LNCAP (cell line): ENCODE data around the gene HCK.

ENCODE experiments used
- TF ChIP-seq, protein P1 (sequence below): fragments of 450-650 bp; IDR thresholded peaks from 2 replicates; pipeline ENCODE4 v1.5.1; 2017; ENCODE audit warnings: mild to moderate bottlenecking

The HCK gene

DNA sequence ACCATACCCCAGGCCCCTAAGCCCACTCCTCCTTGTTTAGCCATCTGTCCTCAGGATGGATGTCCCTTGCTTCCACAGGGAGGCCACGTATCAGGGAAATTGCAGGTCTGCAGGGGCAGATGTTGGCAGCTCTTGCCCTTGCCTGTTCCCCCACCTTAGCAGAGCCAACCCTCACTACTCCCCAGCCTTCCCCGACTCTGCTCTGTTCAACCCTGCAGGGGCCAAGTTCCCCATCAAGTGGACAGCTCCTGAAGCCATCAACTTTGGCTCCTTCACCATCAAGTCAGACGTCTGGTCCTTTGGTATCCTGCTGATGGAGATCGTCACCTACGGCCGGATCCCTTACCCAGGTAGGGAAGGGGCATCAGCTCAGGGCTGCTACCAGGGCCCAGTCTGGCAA lies 46.7 kb downstream of the HCK start:
- TF ChIP-seq, protein P1, sequence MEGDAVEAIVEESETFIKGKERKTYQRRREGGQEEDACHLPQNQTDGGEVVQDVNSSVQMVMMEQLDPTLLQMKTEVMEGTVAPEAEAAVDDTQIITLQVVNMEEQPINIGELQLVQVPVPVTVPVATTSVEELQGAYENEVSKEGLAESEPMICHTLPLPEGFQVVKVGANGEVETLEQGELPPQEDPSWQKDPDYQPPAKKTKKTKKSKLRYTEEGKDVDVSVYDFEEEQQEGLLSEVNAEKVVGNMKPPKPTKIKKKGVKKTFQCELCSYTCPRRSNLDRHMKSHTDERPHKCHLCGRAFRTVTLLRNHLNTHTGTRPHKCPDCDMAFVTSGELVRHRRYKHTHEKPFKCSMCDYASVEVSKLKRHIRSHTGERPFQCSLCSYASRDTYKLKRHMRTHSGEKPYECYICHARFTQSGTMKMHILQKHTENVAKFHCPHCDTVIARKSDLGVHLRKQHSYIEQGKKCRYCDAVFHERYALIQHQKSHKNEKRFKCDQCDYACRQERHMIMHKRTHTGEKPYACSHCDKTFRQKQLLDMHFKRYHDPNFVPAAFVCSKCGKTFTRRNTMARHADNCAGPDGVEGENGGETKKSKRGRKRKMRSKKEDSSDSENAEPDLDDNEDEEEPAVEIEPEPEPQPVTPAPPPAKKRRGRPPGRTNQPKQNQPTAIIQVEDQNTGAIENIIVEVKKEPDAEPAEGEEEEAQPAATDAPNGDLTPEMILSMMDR, result no peak

DNA sequence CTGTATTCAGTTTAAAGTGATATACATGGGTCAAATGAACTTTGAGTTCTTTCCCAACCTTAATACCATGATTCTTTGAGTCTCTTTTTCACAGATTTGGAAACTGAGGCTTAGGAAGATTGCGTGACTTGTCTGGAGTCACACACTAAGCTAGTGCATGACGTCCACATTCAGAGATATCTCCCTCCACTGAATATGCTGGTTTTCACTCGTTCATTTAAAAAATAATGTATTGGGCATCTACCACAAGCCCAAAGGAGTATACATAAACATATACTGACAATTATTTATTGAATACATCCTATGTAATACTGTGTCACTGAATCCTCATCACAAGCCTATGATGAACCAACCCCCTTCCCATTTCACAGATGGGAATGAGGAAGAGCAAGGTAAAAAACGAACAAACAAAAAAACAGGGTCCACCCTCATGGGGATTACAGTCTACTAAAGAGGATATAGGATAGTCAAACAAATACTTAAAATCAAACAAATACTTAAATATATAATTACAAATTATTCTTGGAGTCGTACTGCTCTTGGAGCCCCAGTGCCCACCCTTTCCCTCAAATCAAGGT lies 56.9 kb downstream of the HCK start:
- TF ChIP-seq, protein P1, result no peak

DNA sequence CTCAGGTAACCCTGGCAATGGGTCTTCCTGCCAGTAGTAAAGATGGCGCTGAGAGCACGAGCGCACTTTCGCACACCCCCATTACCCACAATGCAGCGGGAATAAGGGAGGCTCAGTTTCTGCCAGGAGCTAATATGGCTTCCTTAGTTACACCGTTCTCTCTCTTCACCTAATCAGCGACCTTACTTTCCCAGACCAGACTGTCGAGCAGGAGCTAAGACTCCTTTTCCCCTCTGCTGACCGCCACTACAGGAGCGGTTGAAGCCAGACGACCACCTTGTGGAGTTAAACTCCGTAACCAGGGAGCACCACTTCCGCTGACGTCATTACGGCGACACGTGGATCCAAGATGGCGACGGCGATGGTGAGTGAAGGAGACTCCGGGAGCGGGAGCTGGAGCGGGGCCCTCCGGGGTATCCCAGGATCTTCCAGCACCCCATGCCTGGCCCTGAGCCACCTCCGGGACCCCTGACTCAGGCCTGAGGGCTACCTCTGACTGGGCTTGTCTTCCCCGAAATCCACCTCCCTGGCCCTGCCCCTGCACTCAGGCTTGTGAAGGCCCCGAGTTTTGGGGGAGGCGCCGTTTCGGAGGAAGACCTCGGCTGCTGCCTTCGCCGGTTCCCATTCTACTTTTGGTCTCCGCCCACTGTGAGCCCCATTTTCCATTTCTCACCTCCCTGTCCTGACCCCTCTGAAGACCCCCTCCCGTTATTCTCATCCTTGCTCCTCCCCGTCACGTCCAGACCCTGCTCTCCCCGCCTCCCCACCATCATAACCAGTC lies 57.5 kb downstream of the HCK start, which contains the start of gene TM9SF4:
TM9SF4 (plus strand) TSS at position 323 of the 781 bp plus-strand sequence; CDS start at position 350, 27 bp downstream.
- TF ChIP-seq, protein P1, result no peak

DNA sequence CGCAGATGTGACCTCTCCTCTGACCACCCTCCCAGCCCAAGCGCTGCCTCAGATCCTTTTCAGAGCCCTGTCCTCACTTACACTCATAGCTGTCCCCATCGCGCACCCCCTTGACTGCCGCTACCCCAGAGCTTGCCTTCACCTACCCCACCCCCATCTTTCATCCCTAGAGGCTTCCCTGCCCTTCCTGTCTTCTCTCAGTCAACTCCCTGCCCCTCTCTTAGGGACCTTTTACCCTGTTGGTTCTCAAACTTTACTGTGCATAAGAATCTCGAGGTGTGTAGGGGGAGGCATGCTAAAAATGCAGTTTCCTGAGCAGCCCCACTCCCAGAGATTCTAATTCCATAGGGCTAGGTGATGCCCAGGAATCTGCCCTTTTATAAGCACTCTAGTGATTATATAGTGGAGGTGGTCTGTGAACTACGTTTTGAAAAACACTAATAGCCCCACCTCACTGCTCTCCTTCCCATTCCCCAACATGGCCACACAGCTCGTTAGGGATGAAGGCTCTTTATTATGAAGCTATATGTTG lies 58.2 kb downstream of the HCK start:
- TF ChIP-seq, protein P1, result no peak

DNA sequence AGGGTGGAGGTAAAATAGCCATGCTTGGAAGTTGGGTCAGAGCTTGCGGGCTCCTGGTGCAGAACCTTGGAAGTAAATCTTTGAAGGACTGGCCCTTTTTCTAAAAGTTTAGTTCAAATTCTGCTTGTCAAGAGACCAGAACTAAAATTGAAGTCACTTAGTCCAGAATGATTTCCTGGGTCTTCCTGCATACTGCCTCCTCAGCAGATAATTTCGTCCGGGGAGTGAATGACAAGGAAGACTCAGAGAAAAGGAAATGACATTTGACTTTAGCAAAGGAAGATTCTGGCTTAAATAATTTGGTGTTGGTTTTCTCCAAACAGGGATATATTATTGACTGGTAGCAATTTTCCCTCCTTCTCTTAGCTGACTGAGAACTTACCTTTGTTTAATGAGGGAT lies 58.7 kb downstream of the HCK start:
- TF ChIP-seq, protein P1, result no peak

DNA sequence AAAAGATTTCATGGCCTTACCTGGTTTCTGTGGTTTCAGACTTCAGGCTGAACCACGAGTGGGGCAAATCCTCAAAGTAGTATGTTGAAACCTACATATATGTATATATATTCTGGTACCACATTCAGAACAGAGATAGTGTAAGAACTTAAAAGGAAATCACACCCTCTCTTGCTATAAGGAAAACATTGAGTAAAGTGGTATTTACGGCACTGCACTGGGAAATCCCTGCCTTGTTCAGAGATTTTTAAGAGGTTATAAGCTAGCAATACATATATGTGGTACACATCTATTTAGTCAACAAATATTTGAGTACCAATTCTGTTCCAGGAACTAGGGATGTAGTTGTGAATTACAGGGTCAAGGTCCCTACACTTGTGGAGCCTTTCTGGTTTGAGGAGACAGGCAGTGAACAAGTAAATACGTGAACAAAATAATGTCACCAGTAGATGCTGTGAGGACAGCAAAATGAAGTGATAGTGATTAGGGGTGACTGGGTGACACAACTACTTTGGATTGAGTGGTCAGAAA lies 59.2 kb downstream of the HCK start:
- TF ChIP-seq, protein P1, result no peak

DNA sequence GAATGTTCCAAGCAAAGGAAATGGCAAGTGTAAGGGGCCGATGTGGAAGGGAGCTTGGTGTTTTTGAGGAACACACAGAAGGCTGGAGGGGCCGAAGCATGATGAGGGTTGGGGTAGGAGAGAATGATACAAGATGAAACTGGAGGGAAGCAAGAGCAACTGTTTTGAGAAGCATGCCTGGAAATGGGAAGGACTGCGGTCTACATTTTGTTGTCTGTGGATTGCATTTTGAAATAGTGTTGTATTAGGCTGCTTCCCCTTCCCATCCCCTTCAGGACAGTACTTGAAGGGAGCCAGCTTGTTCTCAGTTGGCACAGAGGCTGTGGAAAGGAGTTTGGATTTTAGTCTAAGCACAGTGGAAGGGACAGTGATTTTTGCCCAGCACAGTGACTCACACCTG lies 59.7 kb downstream of the HCK start:
- TF ChIP-seq, protein P1, result no peak
